ENCODE results near the gene HTR3D.
A peak's percentile ranks its signal among the peaks of the same experiment; 100 is the strongest.
"Not testable (repeated sequence)": the region's sequence is repeated elsewhere in the genome, so short reads cannot be mapped to it uniquely, and the experiment has no call there.

HTR3D gene, protein sequence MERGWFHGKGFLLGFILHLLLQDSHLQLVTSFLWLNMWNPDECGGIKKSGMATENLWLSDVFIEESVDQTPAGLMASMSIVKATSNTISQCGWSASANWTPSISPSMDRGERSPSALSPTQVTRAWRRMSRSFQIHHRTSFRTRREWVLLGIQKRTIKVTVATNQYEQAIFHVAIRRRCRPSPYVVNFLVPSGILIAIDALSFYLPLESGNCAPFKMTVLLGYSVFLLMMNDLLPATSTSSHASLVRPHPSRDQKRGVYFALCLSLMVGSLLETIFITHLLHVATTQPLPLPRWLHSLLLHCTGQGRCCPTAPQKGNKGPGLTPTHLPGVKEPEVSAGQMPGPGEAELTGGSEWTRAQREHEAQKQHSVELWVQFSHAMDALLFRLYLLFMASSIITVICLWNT

DNA sequence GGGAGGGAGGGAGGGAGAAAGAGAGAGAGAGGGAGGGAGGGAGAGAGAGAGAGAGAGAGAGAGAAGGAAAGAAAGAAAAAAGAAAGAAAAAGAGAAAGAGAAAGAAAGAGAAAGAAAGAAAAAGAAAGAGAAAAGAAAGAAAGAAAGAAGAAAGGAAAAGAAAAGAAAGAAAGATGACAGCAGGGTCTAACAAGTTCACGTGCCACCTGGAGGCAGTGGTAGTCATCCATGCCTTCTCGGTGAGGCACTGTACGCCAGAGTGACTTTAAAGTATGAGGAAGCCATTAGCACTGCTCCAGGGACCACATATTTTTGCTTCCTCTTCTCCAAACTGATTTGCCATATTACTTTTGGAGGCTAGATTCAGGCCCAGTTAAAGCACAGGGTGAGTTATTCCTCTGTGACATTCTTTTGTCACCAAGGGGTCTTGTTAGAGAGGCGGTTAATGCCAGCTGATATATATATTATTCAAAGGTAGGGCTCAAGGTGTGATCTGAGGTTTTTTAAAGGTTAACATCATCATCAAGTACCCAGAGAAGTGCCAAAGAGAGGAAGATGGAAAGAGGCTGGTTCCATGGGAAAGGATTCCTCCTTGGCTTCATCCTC is at the start of gene HTR3D:
Gene HTR3D (plus strand): TSS at position 556 of the 606 bp plus-strand sequence. CDS start 0 bp downstream, at position 556.
- no peak for DNase-seq

DNA sequence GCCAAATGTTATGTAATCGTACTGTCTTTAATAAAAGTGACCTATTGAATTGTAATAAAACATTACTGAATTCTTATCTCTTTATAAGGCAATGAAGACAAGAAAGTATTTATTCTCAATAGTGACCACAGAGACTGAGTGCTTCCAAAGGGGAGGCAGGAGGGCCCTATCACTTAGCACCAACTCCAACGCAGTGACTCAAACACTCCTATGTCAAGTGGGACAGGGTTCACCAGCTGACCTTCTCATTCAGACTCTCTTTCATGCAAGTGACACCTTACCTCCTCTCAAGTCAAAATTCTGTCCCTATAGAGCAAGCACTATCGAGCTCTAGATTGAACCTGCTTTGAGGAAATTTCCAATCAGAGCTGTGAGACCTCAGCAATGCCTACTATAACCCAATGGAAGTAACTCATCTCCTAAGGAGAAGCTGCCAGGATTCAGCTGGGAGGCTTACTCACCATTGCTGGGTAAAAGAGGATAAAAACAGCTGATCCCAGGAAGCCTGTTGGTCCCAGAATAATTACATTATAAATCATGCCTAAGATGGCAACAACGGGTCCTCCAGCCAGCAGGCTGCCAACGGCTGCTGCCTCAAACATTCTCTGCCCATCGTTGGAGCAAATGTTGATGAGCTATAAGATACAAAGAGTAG is 49.4 kb upstream of the HTR3D start:
- no peak for DNase-seq

DNA sequence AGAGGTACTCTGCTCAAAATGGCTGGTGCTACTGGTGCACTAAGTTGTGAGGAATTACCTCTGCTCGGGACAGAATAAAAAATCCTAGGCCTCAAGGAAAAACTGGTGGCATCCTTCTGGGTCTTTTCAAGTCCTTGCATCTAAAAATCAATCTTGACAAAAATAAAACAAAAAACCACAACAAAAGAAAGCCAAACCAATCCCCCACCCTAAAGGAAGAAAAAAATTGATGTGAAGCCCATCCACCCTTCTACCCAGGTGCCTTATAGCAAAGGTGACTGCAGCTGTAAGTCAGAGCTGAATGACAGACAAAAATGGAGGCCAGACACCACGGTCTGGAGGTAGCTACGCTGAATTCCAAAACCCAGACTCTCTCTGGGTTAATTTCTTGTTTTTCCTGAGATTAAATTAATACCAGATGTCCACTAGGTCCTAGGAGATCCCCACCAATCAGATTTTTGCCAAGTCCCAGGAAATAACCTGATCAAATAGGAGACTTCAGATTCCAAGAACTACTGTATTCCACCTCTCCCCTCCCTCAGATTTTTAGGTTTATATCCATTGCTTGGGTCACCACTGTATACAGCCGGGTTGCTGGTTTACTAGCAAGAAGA is 47.3 kb upstream of the HTR3D start:
- no peak for DNase-seq

DNA sequence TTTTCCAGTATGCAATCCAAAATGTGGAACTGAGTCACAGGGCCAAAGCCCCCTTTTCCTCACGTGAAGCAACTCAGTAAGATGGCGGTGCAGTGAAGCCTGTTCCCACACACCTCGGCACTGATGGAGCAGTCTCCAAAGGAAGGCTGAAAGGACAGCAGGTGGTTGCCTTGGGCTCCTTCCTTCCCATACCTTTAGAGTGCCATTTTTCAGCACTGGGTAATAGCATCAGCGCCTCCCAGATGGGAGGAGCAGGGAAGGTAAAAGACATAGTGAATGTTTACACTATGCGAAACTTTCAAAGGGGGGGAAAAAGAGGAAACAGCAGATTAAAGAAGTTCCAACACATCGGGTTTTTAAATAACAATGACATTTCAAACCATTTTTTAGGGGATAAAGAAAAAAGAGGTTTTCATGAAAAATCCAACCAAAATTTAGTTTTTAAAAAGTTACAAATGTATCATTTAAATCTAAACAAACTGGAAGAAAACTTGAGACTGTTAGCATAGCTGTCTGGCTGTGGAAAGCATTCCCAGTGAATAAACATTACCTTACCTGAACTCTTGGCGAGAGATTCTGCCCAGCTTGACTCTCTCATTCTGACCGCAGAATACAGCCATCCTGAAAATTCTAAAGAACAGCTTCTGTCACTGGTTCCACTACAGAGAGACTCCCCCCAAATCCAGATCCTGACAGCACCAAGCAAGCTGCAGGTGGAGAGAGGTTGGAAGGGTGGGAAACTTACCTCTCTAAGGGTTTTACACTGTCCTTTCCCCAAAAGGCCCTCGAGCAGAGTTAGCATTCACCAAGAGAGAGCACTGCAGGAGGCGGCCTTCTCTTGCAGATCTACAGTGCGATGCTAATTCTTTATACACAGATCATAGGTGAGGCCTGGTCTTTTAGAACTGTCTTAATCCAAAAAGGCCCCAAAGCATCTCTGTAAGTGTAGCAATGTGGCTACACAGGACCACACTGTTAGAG is 46.5 kb upstream of the HTR3D start:
- DNase-seq: no peak

DNA sequence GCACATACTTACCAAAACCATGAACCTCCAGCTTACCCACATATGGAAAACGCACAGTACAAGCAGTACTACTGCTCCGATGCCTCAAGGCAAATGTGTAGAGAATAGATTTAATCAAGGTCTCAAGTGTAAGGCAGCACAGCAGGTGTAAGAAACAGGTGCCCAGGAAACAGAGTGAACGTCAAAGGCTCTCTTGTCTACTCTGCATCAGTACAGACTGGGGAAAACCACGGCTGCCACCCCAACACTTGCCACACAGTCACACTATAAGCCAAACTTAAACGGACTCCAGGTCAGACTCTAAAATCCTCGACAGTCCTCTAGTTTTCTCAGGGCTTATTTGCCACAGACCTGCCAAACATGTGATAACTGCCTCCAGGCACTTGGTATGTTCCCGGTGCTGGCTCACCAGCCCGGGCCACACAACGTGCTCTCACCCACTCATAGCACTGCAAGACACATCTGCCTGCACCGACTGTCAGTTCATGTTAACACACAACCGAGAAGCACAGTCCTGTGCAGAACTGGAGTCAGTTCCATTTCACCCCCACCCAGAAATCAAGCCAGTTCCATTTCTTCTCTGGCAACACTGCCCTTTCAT is 44.4 kb upstream of the HTR3D start:
- no peak for DNase-seq

DNA sequence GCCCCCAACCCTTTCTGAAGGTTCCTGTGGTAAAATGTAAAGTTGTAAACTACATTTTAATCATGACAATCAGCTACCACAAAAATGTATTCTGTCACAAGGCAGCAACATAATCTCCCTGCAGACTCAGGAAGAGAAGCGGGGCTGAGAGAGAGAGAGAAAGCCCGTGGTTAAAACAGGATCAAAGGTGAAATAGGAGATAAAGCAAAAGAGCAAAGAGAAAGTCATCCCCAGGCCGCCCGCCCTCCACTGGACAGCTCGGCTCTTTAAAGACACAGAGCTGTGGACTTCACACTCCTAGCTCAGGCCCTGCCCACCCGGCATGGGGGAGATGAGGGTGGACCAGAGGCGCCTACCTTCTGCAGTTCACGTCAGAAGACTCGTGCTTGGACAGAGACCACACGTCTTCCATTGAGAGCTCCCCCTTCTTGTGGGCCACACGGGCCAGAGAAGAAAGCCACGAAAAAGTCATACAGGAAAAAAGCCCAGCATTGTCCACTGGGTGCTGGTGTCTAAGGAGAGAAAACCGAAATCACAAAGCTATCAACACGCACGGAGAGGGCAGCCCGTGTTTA is 43.2 kb upstream of the HTR3D start:
- DNase-seq: no peak

DNA sequence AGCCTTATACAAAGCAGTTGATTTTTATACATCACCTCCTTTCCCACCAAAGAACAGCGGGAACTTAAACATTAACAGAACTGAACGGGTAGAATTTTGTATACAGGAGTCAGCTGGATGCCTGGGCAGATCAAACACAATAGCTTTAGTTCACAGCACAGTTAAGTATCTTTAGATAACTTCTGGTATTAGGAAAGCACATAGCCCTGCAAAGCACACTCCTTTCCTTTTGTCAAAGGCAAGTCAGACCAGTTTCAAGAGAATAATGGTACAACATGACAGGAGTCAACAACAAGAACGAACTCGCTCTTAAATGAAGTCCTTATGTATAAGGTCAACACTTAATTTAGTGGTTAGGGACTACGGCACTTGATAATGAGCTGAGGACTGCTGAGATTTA is 40.1 kb upstream of the HTR3D start:
- DNase-seq: no peak

DNA sequence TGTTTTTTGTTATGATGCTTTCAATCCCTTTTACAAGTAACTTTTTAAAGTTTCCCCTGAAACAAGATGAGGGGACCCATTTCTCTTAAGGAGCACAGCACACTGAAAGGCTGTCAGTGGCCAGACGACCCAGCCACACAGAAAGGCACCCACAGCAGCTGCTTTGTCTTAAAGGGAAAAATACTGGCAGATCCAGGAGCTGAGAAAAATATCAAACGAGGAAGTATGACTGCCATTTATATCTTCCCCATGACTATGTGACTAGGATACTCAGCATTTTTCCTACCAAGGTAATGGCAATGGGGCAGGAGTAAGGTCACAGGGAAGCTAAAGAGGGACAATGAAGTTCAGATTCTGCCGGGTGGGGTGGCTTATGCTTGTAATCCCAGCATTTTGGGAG is 29.8 kb upstream of the HTR3D start:
- DNase-seq: no peak

DNA sequence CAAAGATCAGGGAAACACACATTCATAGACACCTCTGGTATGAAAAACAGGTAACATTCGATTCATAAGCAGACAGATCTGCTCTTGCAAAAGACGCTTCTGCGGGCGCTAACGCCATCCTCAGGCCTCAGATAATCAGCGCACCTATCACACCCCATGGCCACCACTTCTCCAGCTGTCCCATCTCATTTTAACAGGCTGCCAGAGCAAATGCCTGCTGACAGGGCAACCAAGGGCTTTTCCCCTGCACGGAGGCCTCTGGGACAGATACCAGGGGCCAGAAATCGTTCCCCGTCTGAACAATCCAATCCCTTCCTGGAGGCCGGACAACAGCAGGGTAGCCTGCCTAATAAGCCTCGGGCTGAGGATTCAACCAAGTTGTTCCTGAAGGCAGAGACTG is 29.1 kb upstream of the HTR3D start:
- no peak for DNase-seq

DNA sequence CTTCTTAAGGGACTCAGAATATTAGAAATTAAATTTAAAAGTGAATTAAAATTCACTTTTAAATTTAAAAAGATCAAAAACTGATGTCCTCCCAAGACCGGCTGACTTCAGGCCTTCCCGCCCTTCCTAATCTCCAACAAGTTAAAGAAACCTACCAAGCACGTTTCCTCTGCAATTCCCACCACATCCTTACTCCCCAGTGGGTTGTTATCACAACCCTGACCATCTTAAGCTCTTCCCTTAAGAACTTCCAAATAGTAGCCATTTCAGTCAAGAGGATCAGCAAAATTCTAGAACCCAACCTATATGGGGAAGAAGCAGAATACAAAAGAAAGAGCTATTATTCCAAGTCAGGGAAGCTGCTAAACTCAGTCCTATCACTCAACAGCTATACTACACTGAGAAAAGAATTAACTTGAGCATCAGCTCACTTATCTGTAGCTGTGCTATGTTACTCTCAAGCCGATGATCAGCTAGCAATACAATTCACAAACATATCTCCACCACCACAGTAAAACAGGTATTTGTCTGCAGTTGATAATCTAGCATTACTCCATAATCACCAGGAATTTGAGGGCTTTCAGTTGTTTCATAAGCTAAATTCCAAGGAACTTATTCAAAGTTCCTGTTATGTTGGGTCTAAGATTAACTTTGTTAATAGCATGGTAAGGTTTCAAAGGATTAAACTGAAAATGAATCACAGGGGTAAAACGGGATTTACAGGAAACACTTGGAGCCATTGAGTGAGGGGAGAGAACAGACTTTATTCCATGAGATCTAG is 28.2 kb upstream of the HTR3D start:
- no peak for DNase-seq

DNA sequence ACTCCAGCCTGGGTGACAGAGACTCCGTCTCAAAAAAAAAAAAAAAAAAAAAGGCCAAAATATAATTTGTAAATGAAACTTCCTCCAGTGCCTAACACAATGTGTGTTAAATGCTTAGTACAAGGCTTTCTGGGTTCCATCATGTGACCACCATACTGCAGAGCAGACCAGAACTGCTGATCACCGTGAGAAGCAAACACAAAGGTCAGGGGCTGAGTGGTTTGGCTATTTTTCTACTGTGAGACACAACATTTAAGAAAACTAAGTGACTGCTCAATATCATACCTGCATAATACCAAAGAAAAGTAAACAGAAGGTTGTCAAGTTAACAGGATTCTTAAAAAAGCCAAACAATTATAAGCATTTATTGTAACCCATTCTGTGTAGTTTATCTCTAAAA is 27.1 kb upstream of the HTR3D start:
- DNase-seq: no peak

DNA sequence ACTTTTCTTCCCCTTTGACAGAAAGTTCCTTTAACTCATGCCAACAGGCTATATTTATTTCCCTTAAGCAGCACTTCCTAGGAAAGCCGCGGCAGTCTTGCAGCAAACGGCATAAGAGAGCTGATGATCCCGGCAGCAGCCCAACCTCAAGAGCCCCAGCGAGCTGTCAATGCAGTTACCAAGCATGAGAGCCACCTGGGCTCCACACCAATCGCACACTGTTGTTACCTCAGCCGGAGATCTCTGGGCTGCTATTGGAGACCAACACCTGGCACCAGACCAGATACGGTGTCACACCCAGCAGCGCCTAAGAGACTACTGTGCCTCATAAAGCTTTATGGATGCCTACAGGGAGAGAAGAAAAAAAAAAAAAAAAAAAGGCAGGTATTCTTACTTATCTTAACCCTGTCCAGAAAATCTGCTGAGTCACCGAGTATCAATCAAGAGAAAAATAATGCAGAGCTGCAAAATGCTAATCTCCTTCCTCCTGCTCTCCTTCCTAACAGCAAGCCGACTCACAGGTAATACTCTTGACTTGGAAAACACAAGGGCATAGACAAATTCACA is 25.5 kb upstream of the HTR3D start:
- peak; percentile 99 for DNase-seq

DNA sequence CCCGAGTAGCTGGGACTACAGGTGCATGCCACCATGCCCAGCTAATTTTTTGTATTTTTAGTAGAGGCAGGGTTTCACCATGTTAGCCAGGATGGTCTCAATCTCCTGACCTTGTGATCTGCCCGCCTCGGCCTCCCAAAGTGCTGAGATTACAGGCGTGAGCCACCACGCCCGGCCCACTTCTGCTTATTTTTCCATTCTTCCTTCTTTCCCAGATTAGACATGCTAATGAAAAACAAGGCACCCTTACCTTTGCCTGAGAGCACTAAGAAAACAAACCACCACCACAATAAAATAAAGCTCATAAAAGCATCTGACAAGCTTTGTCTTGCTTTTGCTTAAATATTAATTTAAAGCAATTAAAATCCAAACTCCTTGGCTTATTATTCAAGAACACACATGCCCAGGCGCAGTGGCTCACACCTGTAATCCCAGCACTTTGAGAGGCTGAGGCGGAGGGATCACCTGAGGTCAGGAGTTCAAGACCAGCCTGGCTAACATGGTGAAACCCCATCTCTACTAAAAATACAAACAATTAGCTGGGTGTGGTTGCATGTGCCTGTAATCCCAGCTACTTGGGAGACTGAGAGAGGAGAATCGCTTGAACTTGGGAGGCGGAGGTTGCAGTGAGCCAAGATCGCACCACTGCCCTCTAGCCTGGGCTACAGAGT is 24.3 kb upstream of the HTR3D start:
- DNase-seq: not testable (repeated sequence)

DNA sequence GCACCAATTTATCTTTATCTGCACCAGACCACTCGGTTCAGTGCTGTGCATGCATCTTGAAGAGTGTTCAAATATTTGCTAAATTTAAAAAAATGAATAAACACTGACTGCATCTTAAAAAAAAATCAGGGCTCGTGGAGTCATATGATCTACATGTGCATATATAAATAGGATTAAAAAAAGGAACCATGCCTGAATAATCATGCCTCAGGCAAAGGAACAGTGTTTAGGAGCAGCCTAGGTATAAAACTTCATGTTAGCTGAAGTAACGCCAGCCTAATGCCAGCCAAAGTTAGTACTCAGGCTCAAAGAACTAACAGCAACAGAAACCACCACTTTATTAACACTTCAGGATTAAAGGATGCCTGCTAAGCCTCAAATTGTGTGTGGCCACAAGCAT is 23.4 kb upstream of the HTR3D start:
- no peak for DNase-seq

DNA sequence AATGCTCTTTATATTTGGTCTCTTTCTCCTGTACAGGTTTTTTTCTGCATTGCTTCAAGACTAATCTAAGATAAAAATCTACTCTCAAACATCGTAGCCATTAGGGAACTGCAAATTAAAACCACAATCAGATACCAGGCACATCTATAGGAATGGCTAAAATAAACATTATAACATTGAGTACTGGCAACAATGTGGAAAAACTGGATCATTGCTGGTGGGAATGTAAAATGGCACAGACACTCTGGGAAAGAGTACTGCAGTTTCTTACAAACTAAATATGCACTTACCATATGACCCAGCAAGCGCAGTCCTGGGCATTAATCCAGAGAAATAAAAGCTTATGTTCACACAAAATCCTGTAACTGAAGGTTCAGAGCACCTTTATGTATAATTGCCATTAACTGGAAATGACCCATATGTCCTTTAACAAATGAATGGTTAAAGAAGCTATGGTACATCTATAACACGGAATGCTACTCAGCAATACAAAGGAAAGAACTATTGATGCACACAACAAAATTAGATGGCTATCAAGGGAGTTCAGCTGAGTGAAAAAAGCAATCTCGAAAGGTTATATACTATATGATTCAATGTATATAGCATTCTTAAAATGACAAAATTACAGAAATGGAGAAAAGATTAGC is 20.2 kb upstream of the HTR3D start:
- no peak for DNase-seq

DNA sequence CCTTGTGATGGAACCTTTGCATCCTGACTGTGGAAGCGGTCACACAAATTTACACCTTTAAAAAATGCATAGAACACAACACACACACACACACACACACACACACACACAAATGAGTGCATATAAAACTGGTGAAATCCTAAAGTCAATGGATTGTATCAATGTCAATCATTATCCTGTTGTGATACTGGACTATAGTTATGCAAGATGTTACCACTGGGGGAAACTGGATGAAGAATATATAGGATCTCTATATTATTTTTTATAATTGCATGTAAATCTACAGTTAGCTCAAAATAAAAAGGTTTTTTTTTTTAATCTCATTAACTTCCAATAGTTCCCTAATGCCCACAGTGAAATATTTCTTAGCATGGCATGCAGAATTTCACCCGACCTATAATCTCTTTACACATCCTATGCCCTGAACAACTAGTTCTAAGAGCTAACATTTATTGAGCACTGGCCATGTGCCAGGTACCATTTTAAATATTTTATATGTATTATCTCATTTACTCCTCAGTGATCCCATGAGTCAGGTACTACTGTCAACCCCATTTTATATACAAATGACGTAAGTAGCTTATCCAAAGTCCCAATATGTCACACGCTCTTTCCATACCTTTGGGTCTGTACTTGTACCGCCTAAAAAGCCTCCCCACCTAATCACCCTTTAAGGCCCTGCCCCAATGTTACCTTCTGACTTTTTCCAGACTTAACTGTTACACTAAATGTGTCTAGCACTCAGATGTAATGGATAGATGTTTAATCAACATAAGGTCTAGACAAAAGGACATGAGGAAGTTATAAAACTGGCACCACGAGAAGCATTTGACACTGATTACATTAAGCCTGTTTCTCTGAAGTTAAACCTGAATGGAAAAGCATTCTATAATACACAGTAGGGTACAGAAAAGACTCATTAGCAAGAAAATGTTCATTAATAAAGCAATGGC is 19.3 kb upstream of the HTR3D start:
- DNase-seq: no peak

DNA sequence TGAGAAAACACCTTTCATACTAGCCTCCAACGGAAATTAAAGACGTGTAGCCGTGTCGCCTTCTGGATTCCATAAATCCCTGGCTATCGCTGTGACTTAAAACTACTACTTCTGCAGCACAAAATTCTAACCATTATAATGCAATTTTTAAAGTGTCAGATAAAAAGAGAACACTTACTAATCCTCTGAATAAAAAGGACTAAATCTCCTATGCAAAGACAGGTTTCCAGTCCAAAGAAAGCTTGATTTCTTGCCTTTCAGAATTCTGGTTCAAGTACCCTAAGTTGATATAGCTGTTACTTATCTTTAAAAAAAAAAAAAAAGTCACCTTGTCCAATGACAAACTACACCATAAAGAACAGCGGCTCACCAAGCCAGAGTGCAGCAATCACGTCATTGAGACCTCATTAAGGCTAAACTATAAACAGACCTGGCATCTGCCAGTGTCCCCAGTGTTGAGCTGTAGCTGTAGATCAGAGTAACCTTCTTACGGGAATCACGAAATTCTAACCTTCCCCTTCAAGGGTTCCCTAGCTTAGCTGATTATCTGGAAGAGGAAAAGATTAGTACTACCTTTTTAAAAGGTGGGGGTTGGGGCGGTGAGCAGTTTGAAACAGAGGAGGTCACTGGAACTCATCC is 16.0 kb upstream of the HTR3D start:
- peak; percentile 50 for DNase-seq

DNA sequence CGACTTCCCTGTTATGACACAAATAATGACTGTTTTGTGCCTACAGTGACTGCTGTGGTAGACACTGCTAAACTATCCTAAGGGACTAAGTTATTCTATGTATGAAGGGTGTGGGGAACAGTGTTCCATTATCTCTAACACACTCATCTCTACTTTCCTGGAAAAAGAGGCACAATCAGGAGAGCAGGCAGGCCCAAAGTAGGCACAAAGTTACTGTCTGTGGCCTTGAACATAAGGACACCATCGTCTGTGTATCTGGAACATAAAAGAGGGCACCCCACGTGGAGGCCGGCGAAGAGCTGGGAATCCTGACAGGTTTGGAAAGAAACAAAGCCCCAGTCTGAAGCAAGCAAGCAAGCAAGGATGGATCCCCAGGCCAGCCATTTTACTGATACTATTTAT is 15.4 kb upstream of the HTR3D start:
- DNase-seq: no peak

Measured in NCI-H2107 (cell line).